Esophagus muscularis mucosa (tissue), 4 donors: ENCODE data around the gene IER3.

Experiments used
- EP300 ChIP-seq: sonication (generic); formaldehyde crosslinking; IDR thresholded peaks from one replicate; pipeline ENCODE4 v1.6.1; 2017; ENCODE audit warnings: antibody characterized with exemption
- POLR2A ChIP-seq: fragments of 450-650 bp; IDR thresholded peaks from one replicate; pipeline ENCODE4 v1.6.1; 2017; ENCODE audit warnings: antibody characterized with exemption, moderate library complexity, mild to moderate bottlenecking, low read depth
- POLR2AphosphoS5 ChIP-seq, 2 donors: sonication (generic); formaldehyde crosslinking; IDR thresholded peaks; one replicate each; pipeline ENCODE4 v1.6.1; 2017; ENCODE audit warnings: antibody characterized with exemption in 2 of 2
- TF ChIP-seq, protein P1 (sequence below), 3 experiments: fragments of 200-600 bp in 2 of 3; fragments of 450-650 bp in 1 of 3; sonication (generic) in 2 of 3; IDR thresholded peaks; one replicate each; pipeline ENCODE4 v1.5.1; 2017 to 2019; ENCODE audit warnings: antibody characterized with exemption in 3 of 3, mild to moderate bottlenecking in 2 of 3, moderate library complexity in 1 of 3

- TF ChIP-seq, protein P1, sequence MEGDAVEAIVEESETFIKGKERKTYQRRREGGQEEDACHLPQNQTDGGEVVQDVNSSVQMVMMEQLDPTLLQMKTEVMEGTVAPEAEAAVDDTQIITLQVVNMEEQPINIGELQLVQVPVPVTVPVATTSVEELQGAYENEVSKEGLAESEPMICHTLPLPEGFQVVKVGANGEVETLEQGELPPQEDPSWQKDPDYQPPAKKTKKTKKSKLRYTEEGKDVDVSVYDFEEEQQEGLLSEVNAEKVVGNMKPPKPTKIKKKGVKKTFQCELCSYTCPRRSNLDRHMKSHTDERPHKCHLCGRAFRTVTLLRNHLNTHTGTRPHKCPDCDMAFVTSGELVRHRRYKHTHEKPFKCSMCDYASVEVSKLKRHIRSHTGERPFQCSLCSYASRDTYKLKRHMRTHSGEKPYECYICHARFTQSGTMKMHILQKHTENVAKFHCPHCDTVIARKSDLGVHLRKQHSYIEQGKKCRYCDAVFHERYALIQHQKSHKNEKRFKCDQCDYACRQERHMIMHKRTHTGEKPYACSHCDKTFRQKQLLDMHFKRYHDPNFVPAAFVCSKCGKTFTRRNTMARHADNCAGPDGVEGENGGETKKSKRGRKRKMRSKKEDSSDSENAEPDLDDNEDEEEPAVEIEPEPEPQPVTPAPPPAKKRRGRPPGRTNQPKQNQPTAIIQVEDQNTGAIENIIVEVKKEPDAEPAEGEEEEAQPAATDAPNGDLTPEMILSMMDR (IDR thresholded peaks at IDR 0.05) = no peak
- TF ChIP-seq POLR2A (no peak), POLR2AphosphoS5 (IDR thresholded peaks at IDR 0.05) (no peak), EP300 (no peak)
Observed at GRCh38 chr6:30700340-30700739, 44.0 kb downstream of the IER3 start.
